ENCODE results near the gene ITPR2.

ITPR2 gene

GRCh38 chr12:26853303-26854030 lies 20.5 kb upstream of the ITPR2 start:
- peaks cover 22% of the 10 kb centered on the region for H3K4me1 ChIP-seq (ENCODE audit: low read length)
- H3K9me3 ChIP-seq (ENCODE audit: insufficient read depth, low read length) = no peaks in the 10 kb centered on the region
- H3K36me3 ChIP-seq (replicated peaks; ENCODE audit: low read depth, low read length) = no peaks in the 10 kb centered on the region
- H3K4me3 ChIP-seq (ENCODE audit: low read length) = peak overlapping the region; percentile 46
- TF ChIP-seq EZH2phosphoT487 (IDR thresholded peaks at IDR 0.05; ENCODE audit: low read depth) = no peak
- peak; percentile 97 for TF ChIP-seq CTCF (IDR thresholded peaks at IDR 0.05; ENCODE audit: low read depth, low read length)
- H3K4me2 ChIP-seq (ENCODE audit: low read length) = peak overlapping the region; percentile 73
- peak overlapping the region; percentile 98 for H2AFZ ChIP-seq (ENCODE audit: low read depth, low read length)
- no peak overlapping the region for H3K27ac ChIP-seq (ENCODE audit: low read length)
- no peaks in the 10 kb centered on the region for H3K27me3 ChIP-seq (ENCODE audit: low read depth, low read length)
- H3K79me2 ChIP-seq (ENCODE audit: low read length) = no peaks in the 10 kb centered on the region
- H4K20me1 ChIP-seq (ENCODE audit: insufficient read depth, low read length) = no peaks in the 10 kb centered on the region
- H3K9ac ChIP-seq (ENCODE audit: low read length) = peak overlapping the region; percentile 39; the same call in 1 of the 2 replicates

- Histone ChIP-seq H3K4me2 (ENCODE audit: low read length) (no peak overlapping the region), H3K27me3 (ENCODE audit: low read depth, low read length) (no peaks in the 10 kb centered on the region), H3K79me2 (ENCODE audit: low read length) (no peaks in the 10 kb centered on the region), H3K9me3 (ENCODE audit: insufficient read depth, low read length) (no peaks in the 10 kb centered on the region), H3K27ac (ENCODE audit: low read length) (no peak overlapping the region), H3K4me1 (ENCODE audit: low read length) (peaks cover 29% of the 10 kb centered on the region), H3K9ac (ENCODE audit: low read length) (no peak overlapping the region), H3K4me3 (ENCODE audit: low read length) (no peak overlapping the region), H4K20me1 (ENCODE audit: insufficient read depth, low read length) (no peaks in the 10 kb centered on the region), H3K36me3 (replicated peaks; ENCODE audit: low read depth, low read length) (no peaks in the 10 kb centered on the region), H2AFZ (ENCODE audit: low read depth, low read length) (no peak overlapping the region)
- TF ChIP-seq CTCF (IDR thresholded peaks at IDR 0.05; ENCODE audit: low read depth, low read length) (no peak), EZH2phosphoT487 (IDR thresholded peaks at IDR 0.05; ENCODE audit: low read depth) (no peak)
Measured at GRCh38 chr12:26851031-26851809, 18.2 kb upstream of the ITPR2 start.

GRCh38 chr12:26848156-26848825 lies 15.3 kb upstream of the ITPR2 start:
- Histone ChIP-seq H3K4me1 (ENCODE audit: low read length) (peaks cover 20% of the 10 kb centered on the region), H3K79me2 (ENCODE audit: low read length) (no peaks in the 10 kb centered on the region), H3K27me3 (ENCODE audit: low read depth, low read length) (no peaks in the 10 kb centered on the region), H3K9me3 (ENCODE audit: insufficient read depth, low read length) (no peaks in the 10 kb centered on the region), H3K36me3 (replicated peaks; ENCODE audit: low read depth, low read length) (no peaks in the 10 kb centered on the region), H3K4me2 (ENCODE audit: low read length) (no peak overlapping the region), H2AFZ (ENCODE audit: low read depth, low read length) (no peak overlapping the region), H3K27ac (ENCODE audit: low read length) (no peak overlapping the region), H4K20me1 (ENCODE audit: insufficient read depth, low read length) (no peaks in the 10 kb centered on the region), H3K4me3 (ENCODE audit: low read length) (no peak overlapping the region), H3K9ac (ENCODE audit: low read length) (no peak overlapping the region)
- no peak for TF ChIP-seq EZH2phosphoT487 (IDR thresholded peaks at IDR 0.05; ENCODE audit: low read depth)
- no peak for TF ChIP-seq CTCF (IDR thresholded peaks at IDR 0.05; ENCODE audit: low read depth, low read length)

GRCh38 chr12:26847431-26847830 lies 14.4 kb upstream of the ITPR2 start:
- no peaks in the 10 kb centered on the region for H3K27me3 ChIP-seq (ENCODE audit: low read depth, low read length)
- no peak overlapping the region for H3K9ac ChIP-seq (ENCODE audit: low read length)
- no peaks in the 10 kb centered on the region for H3K79me2 ChIP-seq (ENCODE audit: low read length)
- no peaks in the 10 kb centered on the region for H3K9me3 ChIP-seq (ENCODE audit: insufficient read depth, low read length)
- TF ChIP-seq CTCF (IDR thresholded peaks at IDR 0.05; ENCODE audit: low read depth, low read length) (no peak), EZH2phosphoT487 (IDR thresholded peaks at IDR 0.05; ENCODE audit: low read depth) (no peak)
- H3K36me3 ChIP-seq (replicated peaks; ENCODE audit: low read depth, low read length) = no peaks in the 10 kb centered on the region
- no peaks in the 10 kb centered on the region for H4K20me1 ChIP-seq (ENCODE audit: insufficient read depth, low read length)
- no peak overlapping the region for H3K27ac ChIP-seq (ENCODE audit: low read length)
- peaks cover 18% of the 10 kb centered on the region for H3K4me1 ChIP-seq (ENCODE audit: low read length)
- no peak overlapping the region for H3K4me3 ChIP-seq (ENCODE audit: low read length)
- H3K4me2 ChIP-seq (ENCODE audit: low read length) = no peak overlapping the region
- no peak overlapping the region for H2AFZ ChIP-seq (ENCODE audit: low read depth, low read length)

Data from OCI-LY3 (cell line).